Ectodermal cell (in vitro differentiated cells): ENCODE measurements around the gene NSG1.

ENCODE experiments used
- H3K27ac ChIP-seq: 2 replicates; pipeline ENCODE4 v1.7.0; 2013; ENCODE audit warnings: mild to moderate bottlenecking, low read depth, low read length; ENCODE audit not compliant: insufficient read depth, poor library complexity, severe bottlenecking
- H3K27me3 ChIP-seq: 2 replicates; pipeline ENCODE4 v1.7.0; 2013; ENCODE audit warnings: mild to moderate bottlenecking, low read length; ENCODE audit not compliant: insufficient read depth, control insufficient read depth, poor library complexity, severe bottlenecking
- H3K36me3 ChIP-seq: one replicate; pipeline ENCODE4 v1.7.0; 2013; ENCODE audit warnings: low read length; ENCODE audit not compliant: control insufficient read depth, insufficient read depth
- H3K4me1 ChIP-seq: one replicate; pipeline ENCODE4 v1.7.0; 2013; ENCODE audit warnings: low read length; ENCODE audit not compliant: control insufficient read depth, insufficient read depth
- H3K4me3 ChIP-seq: 2 replicates; pipeline ENCODE4 v1.7.0; 2013; ENCODE audit warnings: low read depth, low read length, control low read depth; ENCODE audit not compliant: insufficient read depth
- H3K9me3 ChIP-seq: 2 replicates; pipeline ENCODE4 v1.7.0; 2013; ENCODE audit warnings: mild to moderate bottlenecking, low read length, moderate library complexity; ENCODE audit not compliant: control insufficient read depth
- WGBS, 2 experiments: methylation state at CpG; one replicate each; pipeline ENCODE4 v1.1.7; 2013; ENCODE audit warnings: missing lambda C conversion rate in 2 of 2; 5-methylcytosine and 5-hydroxymethylcytosine counted together

The NSG1 gene

DNA sequence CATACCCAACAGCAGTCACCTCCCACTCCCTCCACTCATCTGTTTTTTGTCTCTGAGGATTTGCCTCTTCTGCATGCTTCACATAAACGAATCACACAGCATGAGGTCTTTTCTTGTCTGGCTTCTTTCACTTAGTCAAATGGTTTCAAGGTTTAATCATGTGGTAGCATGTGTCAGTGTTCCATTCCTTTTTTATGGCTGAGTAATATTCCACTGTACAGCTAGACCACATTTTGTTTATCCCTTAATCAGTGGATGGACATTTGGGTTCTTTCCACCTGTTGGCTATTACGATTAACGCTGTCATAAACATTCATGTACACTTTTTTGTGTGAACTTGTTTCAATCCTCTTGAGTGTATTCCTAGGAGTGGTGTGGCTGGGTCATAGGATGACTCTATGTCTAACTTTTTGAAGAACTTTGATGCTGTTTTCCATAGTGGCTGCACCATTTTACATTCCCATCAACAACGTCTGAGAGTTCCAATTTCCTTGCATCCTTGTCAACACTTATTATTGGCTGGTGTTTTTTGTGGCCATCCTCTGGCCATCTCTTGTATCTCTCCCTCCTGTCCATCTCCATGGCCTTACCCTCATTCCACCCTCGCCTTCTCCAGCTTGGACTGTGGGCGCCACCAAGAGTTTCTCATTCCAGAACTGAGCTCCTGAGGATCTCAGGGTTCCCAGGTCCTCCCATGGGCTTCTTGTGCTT is 12.4 kb upstream of the NSG1 start:
- no peak overlapping the region for H3K27ac ChIP-seq
- H3K9me3 ChIP-seq = no peaks in the 10 kb centered on the region
- H3K4me3 ChIP-seq = no peak overlapping the region
- H3K36me3 ChIP-seq = no peaks in the 10 kb centered on the region
- H3K4me1 ChIP-seq = no peaks in the 10 kb centered on the region
- no peaks in the 10 kb centered on the region for H3K27me3 ChIP-seq
- WGBS, 2 experiments = 87 to 92% methylated on average over 6 of the region's 6 CpGs

DNA sequence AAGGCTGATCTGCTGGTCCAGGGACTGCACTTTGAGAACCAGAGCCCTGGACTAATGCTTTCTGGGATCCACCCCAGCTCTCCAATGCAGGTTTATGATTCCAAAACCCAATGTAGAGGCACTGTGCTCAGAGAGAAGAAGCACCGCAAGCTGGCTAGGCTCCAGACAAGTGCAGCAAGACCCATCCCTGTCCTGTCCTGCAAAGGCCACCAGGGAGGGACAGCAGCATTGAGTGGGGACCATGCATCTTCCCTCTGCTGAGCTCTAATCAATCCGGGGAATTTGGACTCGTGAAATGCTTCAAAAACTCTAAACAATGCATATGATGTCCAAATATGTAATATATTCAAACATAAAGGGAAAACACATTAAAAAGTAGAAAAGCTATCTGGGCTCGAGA is 10.8 kb upstream of the NSG1 start:
- no peak overlapping the region for H3K27ac ChIP-seq
- no peak overlapping the region for H3K4me3 ChIP-seq
- no peaks in the 10 kb centered on the region for H3K4me1 ChIP-seq
- WGBS, 2 experiments = 86 to 96% methylated on average over 3 to 4 of the region's 4 CpGs
- H3K36me3 ChIP-seq = no peaks in the 10 kb centered on the region
- H3K27me3 ChIP-seq = no peaks in the 10 kb centered on the region
- H3K9me3 ChIP-seq = no peaks in the 10 kb centered on the region

DNA sequence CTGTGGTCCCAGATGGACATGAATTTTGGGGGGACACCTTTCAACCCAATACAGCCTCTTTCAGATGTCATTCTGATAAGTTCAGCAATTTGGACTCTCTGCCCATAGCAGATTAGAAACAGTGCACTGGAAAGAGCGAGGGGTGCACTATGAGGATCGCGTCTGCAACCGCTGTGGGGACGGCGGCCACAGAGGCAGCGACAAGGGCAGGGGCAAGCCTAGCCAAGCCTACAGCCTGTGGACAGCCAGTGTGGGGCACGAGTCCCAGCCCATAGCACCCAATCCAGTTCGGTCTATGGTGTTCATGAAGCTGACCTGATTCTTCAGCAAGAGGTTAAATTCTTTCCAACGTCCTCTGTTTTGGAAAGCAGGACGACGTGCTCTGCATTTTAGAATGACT is 9.7 kb upstream of the NSG1 start:
- Histone ChIP-seq H3K4me3 (no peak overlapping the region), H3K4me1 (no peaks in the 10 kb centered on the region), H3K27ac (no peak overlapping the region), H3K9me3 (no peaks in the 10 kb centered on the region), H3K36me3 (no peaks in the 10 kb centered on the region), H3K27me3 (peaks cover 1% of the 10 kb centered on the region)
- WGBS, 2 experiments = 94 to 96% methylated on average over 12 of the region's 12 CpGs

DNA sequence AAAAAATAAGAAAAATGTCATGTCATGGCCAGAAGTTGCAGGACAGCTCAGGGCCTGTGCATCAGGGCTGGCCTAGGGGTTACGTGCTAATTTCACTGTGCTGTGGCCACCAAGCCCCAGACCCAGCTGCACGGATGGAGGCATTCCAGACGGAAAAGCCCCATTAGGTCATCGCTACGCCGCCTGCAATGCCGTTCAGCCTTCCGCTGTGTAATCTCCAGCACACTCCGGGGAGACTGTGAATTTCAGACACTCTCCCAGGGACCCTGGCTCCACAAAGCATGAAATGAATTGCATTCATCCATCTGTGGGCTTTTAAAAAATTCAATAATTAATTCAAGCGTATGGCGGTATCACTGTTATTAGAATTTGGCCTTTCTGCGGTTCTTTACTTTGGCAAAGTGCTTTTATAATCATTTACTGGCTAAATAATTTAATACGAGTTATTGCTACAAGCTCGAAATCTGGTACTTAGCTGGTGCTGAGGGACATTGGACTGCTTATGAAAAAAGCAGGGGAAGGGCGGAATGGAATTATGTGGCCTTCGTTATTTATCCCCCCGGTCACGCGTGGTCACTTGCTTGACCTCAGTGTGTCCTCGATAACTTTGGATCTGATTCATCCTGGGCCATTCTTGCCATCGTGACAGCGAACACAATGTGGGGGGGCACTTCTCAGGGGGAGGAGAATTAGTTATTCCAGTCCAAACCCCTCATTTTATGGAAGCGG is 9.0 kb upstream of the NSG1 start:
- WGBS, 2 experiments = 94% methylated on average over 23 of the region's 23 CpGs
- Histone ChIP-seq H3K9me3 (no peaks in the 10 kb centered on the region), H3K4me1 (no peaks in the 10 kb centered on the region), H3K4me3 (no peak overlapping the region), H3K36me3 (no peaks in the 10 kb centered on the region), H3K27ac (no peak overlapping the region), H3K27me3 (peaks cover 9% of the 10 kb centered on the region)

DNA sequence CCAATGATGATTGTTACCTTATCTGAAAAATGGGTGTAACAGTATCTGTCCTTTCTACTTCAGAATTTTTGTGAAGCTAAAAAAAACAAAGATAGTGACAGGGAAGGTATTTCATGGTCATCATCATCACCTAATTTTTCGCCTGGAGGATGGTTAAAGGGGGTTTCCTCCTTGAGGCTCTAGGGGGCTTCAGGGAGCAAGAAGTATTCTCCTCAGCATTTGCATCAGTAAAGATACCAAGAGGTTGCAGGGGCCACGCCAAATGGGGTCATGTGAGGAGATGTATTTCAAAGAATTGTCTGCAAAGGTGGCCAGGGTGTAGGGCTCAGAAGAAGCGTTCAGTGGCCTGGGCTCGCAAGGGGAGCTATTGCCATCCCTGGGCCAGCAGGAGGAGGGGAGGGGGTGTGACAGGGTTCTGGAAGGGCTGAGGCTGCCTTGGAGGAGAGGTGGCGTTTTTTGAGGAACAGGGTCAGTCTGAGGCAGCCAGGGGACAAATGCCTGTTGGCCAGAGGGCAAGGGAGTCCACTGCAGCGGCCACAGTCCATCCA is 7.3 kb upstream of the NSG1 start:
- Histone ChIP-seq H3K4me3 (no peak overlapping the region), H3K4me1 (no peaks in the 10 kb centered on the region), H3K27ac (no peak overlapping the region), H3K36me3 (no peaks in the 10 kb centered on the region), H3K9me3 (no peaks in the 10 kb centered on the region), H3K27me3 (peaks cover 24% of the 10 kb centered on the region)
- 57 to 66% methylated on average over 6 of the region's 6 CpGs for WGBS, 2 experiments

DNA sequence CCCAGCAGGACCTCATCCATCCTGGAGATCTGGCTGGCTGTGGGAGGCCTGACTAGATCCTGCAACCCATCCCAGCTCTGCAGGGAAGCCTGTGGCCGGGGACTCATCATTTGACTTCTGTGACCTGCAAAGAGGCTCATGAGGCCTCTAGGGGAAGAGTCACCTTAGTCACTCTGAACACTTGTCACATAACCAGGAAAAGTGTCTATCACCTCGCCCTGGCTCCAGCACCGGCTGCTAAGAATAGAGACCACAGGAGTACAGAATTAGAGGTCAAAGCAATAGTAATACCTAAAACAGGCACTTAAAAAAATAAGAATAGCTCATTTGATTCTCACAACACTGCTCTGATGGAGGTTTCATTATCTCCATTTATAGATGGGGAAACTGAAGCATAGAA is 3.8 kb upstream of the NSG1 start:
- Histone ChIP-seq H3K27ac (no peak overlapping the region), H3K36me3 (no peaks in the 10 kb centered on the region), H3K4me3 (no peak overlapping the region), H3K4me1 (peaks cover 6% of the 10 kb centered on the region), H3K9me3 (no peaks in the 10 kb centered on the region), H3K27me3 (peaks cover 59% of the 10 kb centered on the region)
- 81 to 88% methylated on average over 3 of the region's 3 CpGs for WGBS, 2 experiments

DNA sequence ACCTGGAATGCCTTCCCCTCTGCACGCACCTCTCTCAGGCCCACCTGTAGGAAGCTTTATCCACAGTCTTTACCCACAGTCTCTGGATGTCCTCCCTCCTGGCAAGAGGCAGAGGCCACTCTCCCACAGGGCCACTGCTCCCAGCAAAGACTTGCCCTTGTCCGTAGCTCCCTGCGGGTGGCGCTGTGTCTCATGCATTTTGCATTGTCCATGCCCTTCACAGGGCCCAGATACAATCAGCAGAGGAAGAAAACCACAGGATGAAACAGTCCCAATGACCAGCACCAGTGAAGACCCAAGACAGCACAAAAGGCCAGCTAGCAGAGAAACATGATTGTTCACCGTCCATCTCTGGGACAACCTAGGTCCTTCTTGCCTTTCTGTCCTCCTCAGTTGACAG is 2.1 kb upstream of the NSG1 start:
- Histone ChIP-seq H3K9me3 (no peaks in the 10 kb centered on the region), H3K36me3 (no peaks in the 10 kb centered on the region), H3K4me3 (no peak overlapping the region), H3K4me1 (peaks cover 9% of the 10 kb centered on the region), H3K27ac (no peak overlapping the region), H3K27me3 (peaks cover 76% of the 10 kb centered on the region)
- 36 to 40% methylated on average over 5 of the region's 5 CpGs for WGBS, 2 experiments

DNA sequence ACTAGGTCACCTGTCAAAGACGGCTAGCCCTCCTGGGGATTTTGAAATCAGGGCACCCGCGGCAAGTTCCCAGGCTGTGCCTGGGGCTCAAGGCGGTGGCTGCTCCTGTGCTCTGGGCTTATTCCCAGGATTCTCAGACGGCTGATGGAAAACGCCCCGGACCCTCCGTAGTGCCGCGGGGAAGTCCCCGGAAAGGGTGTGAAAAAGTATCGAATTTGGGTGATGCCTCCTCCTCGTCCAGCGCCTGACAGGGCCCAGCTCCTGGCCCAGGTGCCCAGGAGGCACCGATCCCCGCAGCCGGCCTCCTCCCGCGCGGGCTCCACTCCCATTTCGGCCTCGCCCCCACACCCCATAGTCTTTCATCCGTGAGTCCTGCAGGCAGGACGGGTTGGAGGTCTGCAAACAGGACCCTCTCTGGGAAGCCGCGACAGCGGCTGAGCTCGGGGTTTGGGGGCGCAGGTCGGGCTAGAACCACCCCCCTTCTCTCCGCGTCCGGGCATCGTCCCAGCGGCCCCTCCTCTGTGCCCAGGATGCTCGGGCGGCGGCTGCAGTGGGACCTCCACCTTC is 1.1 kb upstream of the NSG1 start:
- no peaks in the 10 kb centered on the region for H3K9me3 ChIP-seq
- peaks cover 83% of the 10 kb centered on the region for H3K27me3 ChIP-seq
- H3K4me3 ChIP-seq = peak overlapping the region; percentile 61
- H3K27ac ChIP-seq = no peak overlapping the region
- H3K4me1 ChIP-seq = peaks cover 9% of the 10 kb centered on the region
- 7% methylated on average over 38 of the region's 38 CpGs for WGBS, 2 experiments
- H3K36me3 ChIP-seq = no peaks in the 10 kb centered on the region

DNA sequence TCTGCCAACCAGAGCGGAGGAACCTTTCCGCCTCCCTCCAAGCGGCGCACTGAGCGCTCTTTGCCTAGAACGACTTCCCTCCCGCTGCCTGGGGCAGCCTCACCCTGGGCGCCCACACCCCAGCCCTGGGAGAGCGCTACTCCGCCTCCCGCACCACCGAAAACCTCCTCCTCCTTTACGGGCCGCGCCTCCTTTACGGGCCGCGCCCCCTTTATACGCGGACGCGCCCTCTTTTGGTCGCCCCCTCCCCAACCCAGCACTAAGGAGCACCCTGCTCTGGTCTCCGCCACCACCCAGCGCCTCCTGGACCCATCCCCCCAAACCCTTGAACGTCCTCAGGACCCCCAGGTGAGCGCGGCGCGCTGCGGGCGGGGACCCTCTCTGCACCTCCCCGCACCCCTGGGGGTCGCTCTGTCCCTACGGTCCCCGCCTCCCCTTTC is 586 bp upstream of the NSG1 start:
- Histone ChIP-seq H3K9me3 (no peaks in the 10 kb centered on the region), H3K27ac (no peak overlapping the region), H3K36me3 (no peaks in the 10 kb centered on the region), H3K4me1 (peaks cover 9% of the 10 kb centered on the region), H3K4me3 (peak overlapping the region; percentile 61), H3K27me3 (peaks cover 83% of the 10 kb centered on the region)
- WGBS, 2 experiments = 0 to 1% methylated on average over 36 of the region's 36 CpGs
